Neutrophil (primary cell): ENCODE data around the gene MPHOSPH9.

Source experiments
- H3K27ac ChIP-seq: fragments of 200-600 bp; sonication (generic); 2 replicates; pipeline ENCODE4 v1.5.1; 2016; ENCODE audit warnings: mild to moderate bottlenecking, moderate library complexity
- H3K27me3 ChIP-seq: fragments of 200-600 bp; sonication (generic); 2 replicates; pipeline ENCODE4 v1.6.0; 2016; ENCODE audit warnings: mild to moderate bottlenecking
- H3K36me3 ChIP-seq: fragments of 200-600 bp; sonication (generic); 2 replicates; pipeline ENCODE4 v1.5.1; 2017
- H3K4me1 ChIP-seq, 2 experiments: fragments of 200-600 bp in 1 of 2; sonication (generic) in 1 of 2; 1 replicate in 1 of 2; 2 replicates in 1 of 2; pipeline versions ENCODE4 v1.5.1 to v1.6.1; 2013 to 2016; ENCODE audit warnings: low read depth in 1 of 2, low read length in 1 of 2, mild to moderate bottlenecking in 1 of 2, moderate library complexity in 1 of 2; ENCODE audit not compliant: control insufficient read depth in 1 of 2, insufficient read depth in 1 of 2
- H3K4me3 ChIP-seq, 2 experiments: fragments of 200-600 bp in 1 of 2; sonication (generic) in 1 of 2; 1 replicate in 1 of 2; 2 replicates in 1 of 2; pipeline ENCODE4 v1.5.1; 2013 to 2016; ENCODE audit warnings: low read depth in 1 of 2, low read length in 1 of 2, mild to moderate bottlenecking in 1 of 2, moderate library complexity in 1 of 2
- H3K9me3 ChIP-seq: fragments of 200-600 bp; sonication (generic); 2 replicates; pipeline ENCODE4 v1.5.1; 2016
- TF ChIP-seq, protein P1 (sequence below): fragments of 200-600 bp; sonication (generic); IDR thresholded peaks from 2 replicates; pipeline ENCODE4 v1.5.1; 2016; ENCODE audit warnings: antibody characterized with exemption

MPHOSPH9 gene

DNA sequence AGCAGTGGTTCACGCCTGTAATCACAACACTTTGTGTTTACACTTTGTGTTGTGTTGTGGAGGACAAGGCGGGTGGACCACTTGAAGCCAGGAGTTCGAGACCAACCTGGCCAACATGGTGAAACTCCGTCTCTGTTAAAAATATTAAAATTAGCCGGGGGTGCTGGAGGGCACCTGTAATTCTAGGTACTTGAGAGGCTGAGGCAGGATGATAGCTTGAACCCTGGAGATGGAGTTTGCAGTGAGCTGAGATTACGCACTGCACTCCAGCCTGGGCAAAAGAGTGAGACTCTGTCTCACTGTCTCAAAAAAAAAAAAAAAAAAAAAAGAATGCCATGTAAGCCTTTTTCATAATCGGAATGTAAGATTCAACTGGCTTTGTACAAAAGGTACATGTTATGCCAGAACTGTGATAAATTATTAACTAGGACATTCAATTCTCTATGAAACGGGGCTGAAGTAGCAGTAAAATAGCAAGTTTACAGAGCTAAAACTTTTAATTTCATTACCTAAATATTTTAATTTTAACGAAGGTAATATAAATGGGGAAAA is 68.2 kb downstream of the MPHOSPH9 start:
- H3K4me1 ChIP-seq: no peaks in the 10 kb centered on the region
- no peak overlapping the region for H3K27ac ChIP-seq
- TF ChIP-seq, protein P1, sequence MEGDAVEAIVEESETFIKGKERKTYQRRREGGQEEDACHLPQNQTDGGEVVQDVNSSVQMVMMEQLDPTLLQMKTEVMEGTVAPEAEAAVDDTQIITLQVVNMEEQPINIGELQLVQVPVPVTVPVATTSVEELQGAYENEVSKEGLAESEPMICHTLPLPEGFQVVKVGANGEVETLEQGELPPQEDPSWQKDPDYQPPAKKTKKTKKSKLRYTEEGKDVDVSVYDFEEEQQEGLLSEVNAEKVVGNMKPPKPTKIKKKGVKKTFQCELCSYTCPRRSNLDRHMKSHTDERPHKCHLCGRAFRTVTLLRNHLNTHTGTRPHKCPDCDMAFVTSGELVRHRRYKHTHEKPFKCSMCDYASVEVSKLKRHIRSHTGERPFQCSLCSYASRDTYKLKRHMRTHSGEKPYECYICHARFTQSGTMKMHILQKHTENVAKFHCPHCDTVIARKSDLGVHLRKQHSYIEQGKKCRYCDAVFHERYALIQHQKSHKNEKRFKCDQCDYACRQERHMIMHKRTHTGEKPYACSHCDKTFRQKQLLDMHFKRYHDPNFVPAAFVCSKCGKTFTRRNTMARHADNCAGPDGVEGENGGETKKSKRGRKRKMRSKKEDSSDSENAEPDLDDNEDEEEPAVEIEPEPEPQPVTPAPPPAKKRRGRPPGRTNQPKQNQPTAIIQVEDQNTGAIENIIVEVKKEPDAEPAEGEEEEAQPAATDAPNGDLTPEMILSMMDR: no peak
- H3K9me3 ChIP-seq: no peaks in the 10 kb centered on the region
- peaks cover 67% of the 10 kb centered on the region for H3K36me3 ChIP-seq
- no peak overlapping the region for H3K4me3 ChIP-seq
- no peaks in the 10 kb centered on the region for H3K27me3 ChIP-seq

DNA sequence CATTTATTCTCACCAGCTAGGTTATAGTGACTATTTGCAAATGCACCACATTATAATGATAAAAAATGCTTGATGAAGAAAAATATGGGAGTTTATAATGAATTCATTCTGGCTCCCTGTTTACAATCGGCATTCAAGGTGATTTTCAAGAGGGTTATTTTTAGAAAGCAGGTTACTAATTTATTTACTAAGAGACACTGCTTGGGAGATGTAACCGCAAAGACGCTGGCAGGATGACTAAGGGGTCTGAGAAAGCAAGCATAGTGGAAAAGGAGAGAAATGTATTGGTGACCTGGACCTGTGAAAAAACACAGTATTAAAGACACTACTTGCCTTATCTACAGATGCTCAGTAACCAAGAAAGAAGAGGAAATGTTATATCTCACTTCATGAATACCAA is 68.7 kb downstream of the MPHOSPH9 start:
- Histone ChIP-seq H3K27ac (no peak overlapping the region), H3K9me3 (no peaks in the 10 kb centered on the region), H3K36me3 (peaks cover 67% of the 10 kb centered on the region), H3K4me1 (no peaks in the 10 kb centered on the region), H3K27me3 (no peaks in the 10 kb centered on the region), H3K4me3 (no peak overlapping the region)
- TF ChIP-seq, protein P1: no peak

DNA sequence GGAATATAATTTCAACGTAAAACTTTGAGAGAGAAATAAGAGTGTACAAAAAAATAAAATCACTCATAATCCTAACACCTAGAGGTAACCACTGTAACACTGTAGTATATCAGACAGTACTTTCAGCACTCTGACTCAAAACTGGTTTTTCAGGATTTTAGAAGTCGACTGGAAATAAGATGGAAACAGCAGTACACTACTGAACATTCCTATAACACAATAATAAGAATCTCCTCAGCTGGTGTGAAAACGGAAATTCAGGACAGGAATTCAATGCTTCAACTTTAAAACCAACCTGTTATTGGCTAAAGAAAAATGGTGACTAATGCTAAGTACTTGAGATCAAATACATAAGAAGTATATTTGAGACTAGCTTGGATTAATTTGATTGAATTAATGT is 69.7 kb downstream of the MPHOSPH9 start:
- no peaks in the 10 kb centered on the region for H3K4me1 ChIP-seq

DNA sequence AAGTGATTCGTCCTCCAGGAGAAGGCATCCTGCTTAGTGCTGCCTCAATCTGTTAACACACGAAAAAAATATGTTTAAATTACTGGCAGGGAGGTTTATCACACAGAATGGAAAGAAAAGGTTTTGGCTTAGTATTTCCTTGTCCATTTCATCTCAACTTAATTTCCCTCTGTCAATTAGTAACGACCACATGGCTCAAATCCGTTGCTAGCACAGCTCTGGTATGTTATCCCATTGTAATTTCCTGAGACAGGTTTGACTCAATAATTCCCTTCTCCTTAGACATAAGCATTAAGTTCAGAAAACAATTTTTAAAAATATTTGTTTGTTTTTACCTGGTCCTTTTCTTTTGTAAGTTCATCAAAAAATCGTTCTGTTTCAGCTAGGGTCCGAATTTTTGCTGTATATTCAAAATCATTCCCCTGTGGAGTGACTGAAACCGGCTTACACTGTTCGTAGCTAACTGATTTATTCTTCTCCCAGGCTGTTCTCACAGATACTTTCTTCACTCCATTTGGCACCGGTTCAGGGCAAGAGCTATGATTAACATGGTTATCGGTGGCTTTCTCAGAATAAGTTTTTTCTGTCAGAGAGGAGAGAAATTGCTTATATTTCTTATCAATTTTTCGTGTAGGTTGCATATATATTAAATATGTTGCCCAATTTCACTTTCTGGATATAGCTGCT is 72.0 kb downstream of the MPHOSPH9 start:
- TF ChIP-seq, protein P1: no peak
- Histone ChIP-seq H3K4me3 (no peak overlapping the region), H3K36me3 (peaks cover 67% of the 10 kb centered on the region), H3K4me1 (no peaks in the 10 kb centered on the region), H3K27me3 (no peaks in the 10 kb centered on the region), H3K27ac (no peak overlapping the region), H3K9me3 (no peaks in the 10 kb centered on the region)

More for the DNA sequence above, 69.7 kb downstream of the MPHOSPH9 start:
- H3K27me3 ChIP-seq: no peaks in the 10 kb centered on the region
- peaks cover 67% of the 10 kb centered on the region for H3K36me3 ChIP-seq
- H3K4me3 ChIP-seq: no peak overlapping the region
- TF ChIP-seq, protein P1: no peak
- no peak overlapping the region for H3K27ac ChIP-seq
- no peaks in the 10 kb centered on the region for H3K9me3 ChIP-seq

DNA sequence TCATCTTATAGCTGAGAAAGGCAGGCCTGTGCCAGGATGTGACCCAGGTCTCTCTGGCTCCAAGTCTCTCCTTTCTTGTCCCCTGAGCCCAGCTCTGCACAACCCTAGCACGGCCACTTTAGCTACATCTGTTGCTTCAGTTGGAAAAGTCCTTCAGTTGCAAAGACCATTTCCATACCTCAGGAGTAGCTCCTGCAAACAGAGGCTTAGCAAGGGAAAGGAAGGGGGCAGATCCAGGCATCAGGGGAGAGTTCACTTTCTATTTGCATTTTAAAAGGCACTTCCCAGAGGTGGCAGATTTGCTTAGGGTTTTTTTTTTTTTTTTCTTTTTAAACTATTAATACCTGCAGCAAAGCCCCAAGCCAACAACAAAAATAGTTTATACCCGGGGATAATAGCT is 79.0 kb downstream of the MPHOSPH9 start:
- TF ChIP-seq, protein P1: no peak
- Histone ChIP-seq H3K36me3 (peaks cover 25% of the 10 kb centered on the region), H3K4me1 (peaks cover 6 to 13% of the 10 kb centered on the region in 2 experiments), H3K27me3 (peaks cover 32% of the 10 kb centered on the region), H3K4me3 (no peak overlapping the region), H3K27ac (no peak overlapping the region), H3K9me3 (no peaks in the 10 kb centered on the region)
